ENCODE measurements around the gene MED25. TPM values are rescaled to one million over a fixed set of nuclear protein-coding genes. Genes with fewer than 3 reads are reported as not detected.

MED25 gene
- total RNA-seq, 1 experiment from 2014 or later, result 99.6 TPM

DNA sequence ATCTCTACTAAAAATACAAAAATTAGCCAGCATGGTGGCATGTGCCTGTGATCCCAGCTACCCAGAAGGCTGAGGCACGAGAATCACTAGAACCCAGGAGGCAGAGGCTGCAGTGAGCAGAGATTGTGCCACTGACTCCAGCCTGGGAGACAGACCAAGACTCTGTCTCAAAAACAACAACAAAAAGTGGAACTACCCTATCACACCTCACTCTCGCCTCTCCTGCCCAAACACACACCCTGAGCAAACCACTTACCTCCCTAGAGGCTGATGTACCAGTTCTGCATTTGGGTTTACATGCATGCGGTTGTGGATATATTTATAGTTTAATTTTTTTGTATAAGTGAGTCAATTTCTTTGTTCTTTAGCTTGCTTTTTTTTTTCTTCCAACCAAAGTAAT, 25.2 kb downstream of the MED25 start:
- H3K36me3 ChIP-seq (ENCODE audit: low read depth), result peaks cover 19% of the 10 kb centered on the region
- CTCF ChIA-PET, result interaction anchor here (0.6 kb wide), 1 partner anchor 56 kb away, joined by 8 read pairs; no protein-coding TSS in a partner anchor
- no TSS peak for BruUV-seq (replicated peaks)

GRCh38 chr19:49844138-49845095, 26.3 kb downstream of the MED25 start:
- H3K9me2 ChIP-seq (ENCODE audit: insufficient read depth), result no peaks in the 10 kb centered on the region
- no peak overlapping the region for H3K4me2 ChIP-seq
- ChIA-PET POLR2A (ENCODE audit: unreplicated experiment) (no interaction called here), CTCF (no interaction called here)
- H4K20me1 ChIP-seq (ENCODE audit: insufficient read depth), result peaks cover 7% of the 10 kb centered on the region; the same call in 1 of the 2 replicates
- intact Hi-C loops (cut with micrococcal nuclease; ENCODE audit: unreplicated experiment), result no loop called here
- H3F3A ChIP-seq (ENCODE audit: insufficient read depth, low read depth), result peaks cover 49% of the 10 kb centered on the region
- TF ChIP-seq CTCF (conservative IDR thresholded peaks at IDR 0.05) (no peak), EZH2 (IDR thresholded peaks at IDR 0.05; ENCODE audit: low read depth) (no peak)
- no TSS peak for BruUV-seq (replicated peaks)
- H2AFZ ChIP-seq, result no peak overlapping the region
- DNase-seq, result no peak
- H3K9me3 ChIP-seq (ENCODE audit: insufficient read depth, low read depth), result no peaks in the 10 kb centered on the region
- H3K36me3 ChIP-seq (ENCODE audit: low read depth), result peaks cover 15% of the 10 kb centered on the region
- H3K79me2 ChIP-seq (ENCODE audit: low read depth), result peaks cover 7% of the 10 kb centered on the region; the same call in 1 of the 2 replicates
- H3K4me1 ChIP-seq (replicated peaks; ENCODE audit: insufficient read depth), result peaks cover 16% of the 10 kb centered on the region
- no peak overlapping the region for H3K27ac ChIP-seq
- no peak overlapping the region for H3K4me3 ChIP-seq
- H3K27me3 ChIP-seq (ENCODE audit: insufficient read depth, low read depth), result no peaks in the 10 kb centered on the region

More for the DNA sequence above, 25.2 kb downstream of the MED25 start:
- Histone ChIP-seq H3K4me3 (no peak overlapping the region), H3K4me1 (replicated peaks; ENCODE audit: insufficient read depth) (peaks cover 5% of the 10 kb centered on the region), H3K9me3 (ENCODE audit: insufficient read depth, low read depth) (no peaks in the 10 kb centered on the region), H3K27me3 (ENCODE audit: insufficient read depth, low read depth) (no peaks in the 10 kb centered on the region), H3F3A (ENCODE audit: insufficient read depth, low read depth) (peaks cover 38% of the 10 kb centered on the region), H3K4me2 (no peak overlapping the region), H3K27ac (no peak overlapping the region), H3K79me2 (ENCODE audit: low read depth) (no peaks in the 10 kb centered on the region; the same call in 1 of the 2 replicates), H3K9me2 (ENCODE audit: insufficient read depth) (no peaks in the 10 kb centered on the region), H2AFZ (no peak overlapping the region), H4K20me1 (ENCODE audit: insufficient read depth) (peaks cover 11% of the 10 kb centered on the region; the same call in 1 of the 2 replicates)
- no peak for DNase-seq
- POLR2A ChIA-PET (ENCODE audit: unreplicated experiment), result no interaction called here
- intact Hi-C loops (cut with micrococcal nuclease; ENCODE audit: unreplicated experiment), result no loop called here
- TF ChIP-seq EZH2 (IDR thresholded peaks at IDR 0.05; ENCODE audit: low read depth), result no peak
- no peak for TF ChIP-seq CTCF (conservative IDR thresholded peaks at IDR 0.05)

DNA sequence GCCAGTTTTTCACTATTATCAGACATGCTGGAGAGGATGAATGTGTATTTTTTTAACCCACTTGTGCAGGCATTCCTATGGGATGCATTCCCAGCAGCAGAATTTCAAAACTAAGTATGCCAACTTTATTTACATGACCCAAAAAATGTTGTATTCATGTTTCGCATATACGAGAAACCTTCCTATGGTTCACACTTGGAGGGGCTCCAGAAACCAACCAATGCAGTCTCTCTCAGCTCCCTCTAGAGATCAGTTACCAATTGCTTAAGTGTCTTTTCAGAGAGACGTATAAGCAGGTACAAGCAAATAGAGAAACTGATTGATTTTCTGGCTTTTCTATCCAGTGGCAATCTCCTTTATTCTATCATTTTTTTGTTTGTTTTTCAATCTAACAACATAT, 27.3 kb downstream of the MED25 start:
- H3K27ac ChIP-seq, result no peak overlapping the region
- POLR2A ChIA-PET (ENCODE audit: unreplicated experiment), result no interaction called here
- no TSS peak for BruUV-seq (replicated peaks)

More for the DNA sequence above, 27.3 kb downstream of the MED25 start:
- peaks cover 54% of the 10 kb centered on the region; the same call in 1 of the 2 replicates for H3F3A ChIP-seq (ENCODE audit: insufficient read depth, low read depth)
- H4K20me1 ChIP-seq (ENCODE audit: insufficient read depth), result peaks cover 3% of the 10 kb centered on the region; the same call in 1 of the 2 replicates
- no peaks in the 10 kb centered on the region for H3K9me3 ChIP-seq (ENCODE audit: insufficient read depth, low read depth)
- no peak overlapping the region for H3K4me3 ChIP-seq
- H3K4me1 ChIP-seq (replicated peaks; ENCODE audit: insufficient read depth), result peaks cover 23% of the 10 kb centered on the region
- DNase-seq, result no peak
- no peak for TF ChIP-seq EZH2 (IDR thresholded peaks at IDR 0.05; ENCODE audit: low read depth)
- TF ChIP-seq CTCF (conservative IDR thresholded peaks at IDR 0.05), result no peak
- H3K36me3 ChIP-seq (ENCODE audit: low read depth), result peaks cover 8% of the 10 kb centered on the region; the same call in 1 of the 2 replicates
- H3K4me2 ChIP-seq, result no peak overlapping the region
- no peaks in the 10 kb centered on the region for H3K9me2 ChIP-seq (ENCODE audit: insufficient read depth)
- no peaks in the 10 kb centered on the region for H3K27me3 ChIP-seq (ENCODE audit: insufficient read depth, low read depth)
- H2AFZ ChIP-seq, result no peak overlapping the region
- intact Hi-C loops (cut with micrococcal nuclease; ENCODE audit: unreplicated experiment), result no loop called here
- CTCF ChIA-PET, result no interaction called here
- H3K79me2 ChIP-seq (ENCODE audit: low read depth), result peaks cover 16% of the 10 kb centered on the region; the same call in 1 of the 2 replicates
